ENCODE results near the gene PCBP3.

DNA sequence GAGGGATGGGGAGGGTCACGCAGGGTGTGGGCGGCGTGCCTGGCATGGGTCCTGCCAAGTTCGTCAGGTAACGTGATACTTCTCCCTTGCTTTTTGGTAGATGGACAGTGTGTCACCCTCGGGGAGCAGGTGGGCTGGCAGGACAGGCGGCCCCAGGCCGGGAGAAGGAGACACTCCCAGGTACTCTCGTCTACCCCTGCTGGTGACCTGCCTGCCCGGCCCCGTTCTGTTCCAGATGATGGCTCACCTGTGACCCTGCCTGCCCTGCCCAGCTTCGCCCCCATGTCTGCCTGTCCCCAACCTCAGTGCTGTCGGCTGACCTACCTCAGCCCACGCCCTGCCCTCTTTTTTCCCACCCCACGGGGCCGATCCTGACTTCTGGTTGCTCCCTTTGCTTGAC lies 144.7 kb downstream of the PCBP3 start:
- TF ChIP-seq POLR2AphosphoS5 (IDR thresholded peaks at IDR 0.05; ENCODE audit: low read depth, low read length) (no peak), POLR2A (IDR thresholded peaks at IDR 0.05; ENCODE audit: low read depth, low read length) (no peak)
